Activated T-cell treated with anti-CD3 and anti-CD28 coated beads, Interleukin-2, amount 50 U/mL, for 24 hours (primary cell): ENCODE data around the gene SRSF7.
"Not testable (repeated sequence)": the region's sequence is repeated elsewhere in the genome, so short reads cannot be mapped to it uniquely, and the experiment has no call there.

Source experiments
- DNase-seq: peaks from one replicate; pipeline ENCODE4 v3.0.0-alpha.2; 2020
- H3K27ac Mint-ChIP-seq: 2 replicates; pipeline ENCODE4 v1.8.0; 2020; ENCODE audit warnings: mild to moderate bottlenecking, mixed read lengths
- H3K27me3 Mint-ChIP-seq: 2 replicates; pipeline ENCODE4 v1.8.0; 2020; ENCODE audit warnings: mixed read lengths
- H3K36me3 Mint-ChIP-seq: 2 replicates; pipeline ENCODE4 v1.8.0; 2020; ENCODE audit warnings: low read depth, mixed read lengths
- H3K4me1 Mint-ChIP-seq: 2 replicates; pipeline ENCODE4 v1.8.0; 2020; ENCODE audit warnings: low read depth, mixed read lengths
- H3K4me3 Mint-ChIP-seq: 2 replicates; pipeline ENCODE4 v1.8.0; 2020; ENCODE audit warnings: mild to moderate bottlenecking, moderate library complexity, mixed read lengths
- H3K9me3 Mint-ChIP-seq: 2 replicates; pipeline ENCODE4 v1.8.0; 2020; ENCODE audit warnings: mixed read lengths

Gene SRSF7

GRCh38 chr2:38775097-38775920 lies 24.1 kb upstream of the SRSF7 start:
- Mint-ChIP-seq H3K4me1 (peaks cover 14% of the 10 kb centered on the region), H3K4me3 (no peak overlapping the region)

GRCh38 chr2:38771632-38772031 lies 20.5 kb upstream of the SRSF7 start:
- DNase-seq = no peak
- Mint-ChIP-seq H3K4me3 (no peak overlapping the region), H3K36me3 (no peaks in the 10 kb centered on the region), H3K9me3 (no peaks in the 10 kb centered on the region), H3K4me1 (no peaks in the 10 kb centered on the region), H3K27ac (no peak overlapping the region), H3K27me3 (peaks cover 16% of the 10 kb centered on the region)

More at GRCh38 chr2:38775097-38775920, 24.1 kb upstream of the SRSF7 start:
- no peak overlapping the region for H3K27ac Mint-ChIP-seq
- H3K27me3 Mint-ChIP-seq = peaks cover 19% of the 10 kb centered on the region
- H3K36me3 Mint-ChIP-seq = peaks cover 16% of the 10 kb centered on the region
- H3K9me3 Mint-ChIP-seq = no peaks in the 10 kb centered on the region
- no peak for DNase-seq

DNA sequence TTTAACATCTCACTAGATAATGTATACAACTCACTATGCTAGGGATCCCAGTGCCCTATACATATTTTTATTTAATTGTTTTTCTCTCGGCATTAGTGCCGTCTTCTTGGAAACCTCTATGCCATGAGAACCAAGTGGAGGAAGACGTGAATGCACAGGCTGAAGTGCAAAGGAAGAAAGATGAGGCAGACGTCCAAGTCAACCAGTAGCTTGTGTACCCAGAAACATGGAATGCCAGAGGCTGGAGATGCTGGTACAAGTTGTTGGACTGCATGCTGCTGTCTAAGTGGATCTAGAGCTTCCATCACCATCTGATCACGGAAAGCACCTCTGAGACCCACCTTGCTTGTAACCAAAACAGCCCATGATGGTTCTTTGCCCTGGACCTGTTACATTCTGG lies 14.4 kb upstream of the SRSF7 start:
- Mint-ChIP-seq H3K4me3 (no peak overlapping the region), H3K4me1 (peaks cover 2% of the 10 kb centered on the region), H3K36me3 (no peaks in the 10 kb centered on the region), H3K27me3 (no peaks in the 10 kb centered on the region), H3K27ac (no peak overlapping the region), H3K9me3 (no peaks in the 10 kb centered on the region)
- no peak for DNase-seq

- no peak overlapping the region for H3K4me3 Mint-ChIP-seq
- no peaks in the 10 kb centered on the region for H3K9me3 Mint-ChIP-seq
- DNase-seq = no peak
- H3K4me1 Mint-ChIP-seq = peaks cover 2% of the 10 kb centered on the region
- H3K36me3 Mint-ChIP-seq = no peaks in the 10 kb centered on the region
- no peak overlapping the region for H3K27ac Mint-ChIP-seq
- H3K27me3 Mint-ChIP-seq = no peaks in the 10 kb centered on the region
Observed at GRCh38 chr2:38765149-38765548, 14.0 kb upstream of the SRSF7 start.

GRCh38 chr2:38763728-38764127 lies 12.6 kb upstream of the SRSF7 start:
- Mint-ChIP-seq H3K27ac (no peak overlapping the region), H3K4me1 (peaks cover 2% of the 10 kb centered on the region), H3K9me3 (no peaks in the 10 kb centered on the region)

DNA sequence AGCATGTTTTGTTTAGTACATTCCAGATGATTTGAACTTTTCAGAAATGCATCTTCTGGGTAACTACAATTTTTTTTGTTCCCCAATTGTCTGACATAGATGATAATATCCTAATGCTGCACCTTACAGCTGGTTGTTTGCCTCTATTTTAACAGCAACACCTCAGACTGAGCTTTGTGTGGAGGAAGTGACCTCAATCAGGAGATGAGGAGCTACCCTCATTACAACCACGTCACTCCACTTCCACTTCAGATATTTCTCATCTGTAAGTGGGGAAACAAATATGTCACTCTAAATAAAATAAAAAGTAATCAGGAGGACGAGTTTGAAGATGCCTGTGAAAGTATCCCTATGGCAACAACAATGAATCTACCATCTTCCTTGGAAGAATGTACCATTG lies 12.1 kb upstream of the SRSF7 start:
- H3K4me1 Mint-ChIP-seq = peaks cover 2% of the 10 kb centered on the region

More at GRCh38 chr2:38763728-38764127, 12.6 kb upstream of the SRSF7 start:
- Mint-ChIP-seq H3K4me3 (no peak overlapping the region), H3K36me3 (no peaks in the 10 kb centered on the region), H3K27me3 (no peaks in the 10 kb centered on the region)
- no peak for DNase-seq

DNA sequence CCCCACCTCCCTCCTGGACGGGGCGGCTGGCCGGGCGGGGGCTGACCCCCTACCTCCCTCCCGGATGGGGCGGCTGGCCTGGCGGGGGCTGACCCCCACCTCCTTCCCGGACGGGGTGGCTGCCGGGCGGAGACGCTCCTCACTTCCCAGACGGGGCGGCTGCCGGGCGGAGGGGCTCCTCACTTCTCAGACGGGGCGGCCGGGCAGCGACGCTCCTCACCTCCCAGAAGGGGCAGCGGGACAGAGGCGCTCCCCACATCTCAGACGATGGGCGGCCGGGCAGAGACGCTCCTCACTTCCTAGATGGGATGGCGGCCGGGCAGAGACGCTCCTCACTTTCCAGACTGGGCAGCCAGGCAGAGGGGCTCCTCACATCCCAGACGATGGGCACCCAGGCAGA lies 4.7 kb upstream of the SRSF7 start:
- not testable (repeated sequence) for H3K27ac Mint-ChIP-seq, H3K27me3 Mint-ChIP-seq, H3K4me3 Mint-ChIP-seq, H3K9me3 Mint-ChIP-seq, H3K36me3 Mint-ChIP-seq, DNase-seq
- H3K4me1 Mint-ChIP-seq = peaks cover 21% of the 10 kb centered on the region

More for the DNA sequence above, 12.1 kb upstream of the SRSF7 start:
- DNase-seq = no peak
- Mint-ChIP-seq H3K9me3 (no peaks in the 10 kb centered on the region), H3K27ac (no peak overlapping the region), H3K36me3 (no peaks in the 10 kb centered on the region), H3K27me3 (no peaks in the 10 kb centered on the region), H3K4me3 (no peak overlapping the region)

GRCh38 chr2:38754506-38754905 lies 3.3 kb upstream of the SRSF7 start:
- H3K9me3 Mint-ChIP-seq = no peaks in the 10 kb centered on the region
- peak overlapping the region; percentile 58 for H3K4me3 Mint-ChIP-seq
- H3K36me3 Mint-ChIP-seq = peaks cover 17% of the 10 kb centered on the region
- DNase-seq = no peak
- peaks cover 23% of the 10 kb centered on the region for H3K4me1 Mint-ChIP-seq
- H3K27ac Mint-ChIP-seq = peak overlapping the region; percentile 52
- peaks cover 4% of the 10 kb centered on the region for H3K27me3 Mint-ChIP-seq

GRCh38 chr2:38754049-38754448 lies 2.9 kb upstream of the SRSF7 start:
- Mint-ChIP-seq H3K27ac (peak overlapping the region; percentile 64), H3K9me3 (no peaks in the 10 kb centered on the region), H3K4me3 (peak overlapping the region; percentile 60), H3K36me3 (peaks cover 21% of the 10 kb centered on the region), H3K27me3 (peaks cover 4% of the 10 kb centered on the region), H3K4me1 (peaks cover 26% of the 10 kb centered on the region)
- no peak for DNase-seq

GRCh38 chr2:38751596-38752410 lies 642 bp upstream of the SRSF7 start:
- DNase-seq = no peak
- peaks cover 49% of the 10 kb centered on the region for H3K4me1 Mint-ChIP-seq
- H3K9me3 Mint-ChIP-seq = no peaks in the 10 kb centered on the region
- H3K27me3 Mint-ChIP-seq = peaks cover 4% of the 10 kb centered on the region
- peak overlapping the region; percentile 99 for H3K27ac Mint-ChIP-seq
- peak overlapping the region; percentile 90 for H3K4me3 Mint-ChIP-seq
- peaks cover 44% of the 10 kb centered on the region for H3K36me3 Mint-ChIP-seq

DNA sequence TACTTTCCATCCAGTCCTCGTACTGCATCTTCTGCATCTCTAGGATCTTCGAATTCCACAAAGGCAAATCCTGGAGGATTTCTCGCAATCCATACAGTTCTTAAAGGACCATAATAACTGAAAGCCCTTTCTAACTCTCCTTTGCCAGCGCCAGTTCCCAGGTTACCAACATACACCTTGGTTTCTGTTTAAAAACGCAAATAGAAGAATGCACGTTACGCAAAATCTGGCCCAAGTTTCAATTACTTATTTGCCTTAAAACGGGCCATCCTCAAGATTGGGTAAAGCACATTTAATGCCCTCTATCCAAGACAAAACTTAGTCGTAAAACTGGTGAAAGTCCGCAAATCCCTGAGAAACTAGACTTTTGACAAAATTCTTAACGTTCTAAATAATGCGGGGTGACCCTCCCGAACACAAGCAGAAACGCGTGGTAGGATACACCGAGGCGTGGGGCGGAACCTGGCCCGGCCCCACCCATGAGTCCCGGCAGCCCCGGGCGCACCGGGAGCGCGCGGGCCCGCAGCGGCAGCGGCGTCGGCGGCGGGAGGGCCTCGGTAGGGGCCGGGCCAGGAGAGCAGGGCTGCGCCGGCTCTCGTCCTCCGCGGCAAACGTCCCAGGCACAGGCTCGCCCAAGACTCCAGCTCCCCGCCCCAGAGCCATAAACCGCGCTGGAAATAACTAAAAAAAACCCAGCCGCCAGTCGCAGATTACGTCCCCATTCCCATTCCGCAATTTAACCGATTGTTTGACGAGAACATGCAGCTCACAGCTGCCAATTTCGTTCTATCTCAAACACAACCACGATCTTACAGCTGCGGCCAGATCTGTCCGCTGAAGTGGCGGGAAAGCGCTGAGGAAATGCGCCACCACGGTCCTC lies 910 bp downstream of the SRSF7 start:
- Mint-ChIP-seq H3K9me3 (no peaks in the 10 kb centered on the region), H3K4me1 (peaks cover 64% of the 10 kb centered on the region), H3K27ac (peak overlapping the region; percentile 99), H3K4me3 (peak overlapping the region; percentile 90), H3K36me3 (peaks cover 59% of the 10 kb centered on the region), H3K27me3 (peaks cover 4% of the 10 kb centered on the region)
- peak; percentile 72 for DNase-seq

GRCh38 chr2:38748943-38749804 lies 2.0 kb downstream of the SRSF7 start:
- peaks cover 70% of the 10 kb centered on the region for H3K36me3 Mint-ChIP-seq
- no peaks in the 10 kb centered on the region for H3K9me3 Mint-ChIP-seq
- H3K4me3 Mint-ChIP-seq = peak overlapping the region; percentile 90
- peaks cover 73% of the 10 kb centered on the region for H3K4me1 Mint-ChIP-seq
- no peak for DNase-seq
- peak overlapping the region; percentile 99 for H3K27ac Mint-ChIP-seq
- H3K27me3 Mint-ChIP-seq = peaks cover 4% of the 10 kb centered on the region

DNA sequence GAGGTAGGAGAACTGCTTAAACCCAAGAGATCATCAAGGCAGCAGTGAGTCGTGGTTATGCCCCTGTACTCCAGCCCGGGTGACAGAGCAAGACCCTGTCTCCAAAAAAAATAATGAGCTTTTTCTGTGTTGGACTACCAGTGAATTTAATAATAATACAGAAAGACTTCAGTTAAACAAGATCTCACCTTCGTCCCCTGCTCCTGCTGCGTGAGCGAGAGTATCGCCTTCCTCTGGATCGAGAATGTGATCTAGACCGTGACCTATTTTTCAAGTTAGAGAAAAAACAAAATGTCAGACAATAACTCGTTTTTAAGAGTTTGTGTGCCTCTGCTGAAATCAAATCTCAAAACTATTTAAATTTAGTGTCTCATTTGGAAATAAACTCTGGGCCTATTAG lies 2.8 kb downstream of the SRSF7 start:
- Mint-ChIP-seq H3K36me3 (peaks cover 78% of the 10 kb centered on the region), H3K27ac (peak overlapping the region; percentile 99), H3K4me3 (peak overlapping the region; percentile 90)

More for the DNA sequence above, 2.8 kb downstream of the SRSF7 start:
- DNase-seq = no peak
- no peaks in the 10 kb centered on the region for H3K9me3 Mint-ChIP-seq
- peaks cover 76% of the 10 kb centered on the region for H3K4me1 Mint-ChIP-seq
- peaks cover 4% of the 10 kb centered on the region for H3K27me3 Mint-ChIP-seq
